K562 (cell line): ENCODE results near the gene MED15. TPM values are rescaled to one million over a fixed set of nuclear protein-coding genes. Genes with fewer than 3 reads are reported as not detected.

Experiments
- ATAC-seq: fragments of 200-7000 bp; cut with Tn5 transposase; 3 replicates; pipeline ENCODE4 v1.9.1; 2020; ENCODE audit warnings: moderate library complexity
- BruUV-seq: library from RNA; stranded (reverse); fragments of 400-500 nt; replicated peaks from 2 replicates; lab custom pipeline; 2021; lab: Mats Ljungman, UMichigan
- CTCF ChIA-PET: fragments of 300-600 bp; formaldehyde crosslinking; extraction: SDS; loops from one replicate; lab custom pipeline; 2021; ENCODE audit warnings: low intra/inter-chr PET ratio; lab: Yijun Ruan, JAX
- POLR2A ChIA-PET: fragments of 300-600, 350-650 bp; sonication (Branson Sonifier 250); formaldehyde crosslinking; extraction: SDS; loops from one replicate; lab custom pipeline; 2021; ENCODE audit warnings: antibody characterized with exemption, inconsistent platforms; lab: Yijun Ruan, JAX
- DNase-seq, 4 experiments: peaks; one replicate each; pipeline versions ENCODE4 v3.0.0 to v3.0.0-alpha.2; 2011 to 2018; ENCODE audit warnings: low spot score in 3 of 4, mixed read lengths in 3 of 4; ENCODE audit errors: extremely low read depth in 1 of 4
- FAIRE-seq: peaks from 2 replicates; lab custom pipeline; 2011; peaks lifted over from hg19 to GRCh38; lab: Jason Lieb, UNC
- H2AFZ ChIP-seq: 2 replicates; pipeline ENCODE4 v1.6.0; 2011; ENCODE audit warnings: low read depth, low read length, control low read depth, inconsistent platforms
- H3K27ac ChIP-seq: fragments of 200-600 bp; 3 replicates; pipeline ENCODE4 v1.8.0; 2011; ENCODE audit warnings: low read depth, mild to moderate bottlenecking, control low read depth, inconsistent platforms, low read length, moderate library complexity, mixed read lengths; ENCODE audit errors: extremely low read depth
- H3K27me3 ChIP-seq, 2 experiments: fragments of 300-600 bp in 1 of 2; 2 replicates in 1 of 2; 3 replicates in 1 of 2; pipeline versions ENCODE4 v1.6.0 to v1.8.0; 2011; ENCODE audit warnings: inconsistent platforms in 2 of 2, low read length in 2 of 2, mild to moderate bottlenecking in 1 of 2, mixed read lengths in 1 of 2, moderate library complexity in 1 of 2; ENCODE audit not compliant: control insufficient read depth in 2 of 2, insufficient read depth in 2 of 2
- H3K36me3 ChIP-seq: fragments of 300-600 bp; 3 replicates; pipeline ENCODE4 v1.8.0; 2011; ENCODE audit warnings: mild to moderate bottlenecking, low read length, inconsistent platforms; ENCODE audit not compliant: control insufficient read depth, insufficient read depth
- H3K4me1 ChIP-seq, 2 experiments: fragments of 200-600 bp in 1 of 2; replicated peaks in 1 of 2; 2 replicates in 1 of 2; 3 replicates in 1 of 2; pipeline versions ENCODE4 v1.5.1 to v1.8.0; 2011; ENCODE audit warnings: inconsistent platforms in 2 of 2, low read length in 2 of 2, mild to moderate bottlenecking in 1 of 2, mixed read lengths in 1 of 2, moderate library complexity in 1 of 2; ENCODE audit not compliant: control insufficient read depth in 2 of 2, insufficient read depth in 2 of 2
- H3K4me2 ChIP-seq: 2 replicates; pipeline ENCODE4 v1.6.1; 2011; ENCODE audit warnings: low read length, control low read depth, inconsistent platforms, mixed read lengths; ENCODE audit not compliant: insufficient read depth
- H3K4me3 ChIP-seq: fragments of 200-600 bp; sonication (generic), shearing (Covaris generic); 2 replicates; pipeline ENCODE4 v1.5.1; 2016; ENCODE audit warnings: control low read depth, inconsistent platforms
- H3K79me2 ChIP-seq: fragments of 200-600 bp; 3 replicates; pipeline ENCODE4 v1.8.0; 2011; ENCODE audit warnings: low read length, inconsistent platforms; ENCODE audit not compliant: control insufficient read depth, insufficient read depth
- H3K9ac ChIP-seq, 2 experiments: 2 replicates each; pipeline versions ENCODE4 v1.6.0 to v1.6.1; 2011; ENCODE audit warnings: low read depth in 2 of 2, low read length in 2 of 2, control low read depth in 1 of 2, inconsistent platforms in 1 of 2, mild to moderate bottlenecking in 1 of 2, mixed read lengths in 1 of 2; ENCODE audit not compliant: insufficient read depth in 1 of 2
- H3K9me1 ChIP-seq: one replicate; pipeline ENCODE4 v1.6.0; 2011; ENCODE audit warnings: inconsistent platforms, mild to moderate bottlenecking, low read length, moderate library complexity; ENCODE audit not compliant: control insufficient read depth, insufficient read depth
- H3K9me3 ChIP-seq: replicated peaks from 2 replicates; pipeline ENCODE4 v1.5.1; 2011; ENCODE audit warnings: low read depth, low read length, inconsistent platforms; ENCODE audit not compliant: control insufficient read depth, insufficient read depth
- H4K20me1 ChIP-seq: replicated peaks from 2 replicates; pipeline ENCODE4 v1.6.1; 2011; ENCODE audit warnings: low read length, inconsistent platforms, mixed read lengths; ENCODE audit not compliant: control insufficient read depth, insufficient read depth
- CBX2 ChIP-seq: fragments of 200-600 bp; sonication (generic); IDR thresholded peaks from one replicate; pipeline ENCODE4 v1.6.1; 2012; ENCODE audit warnings: mild to moderate bottlenecking, low read length, inconsistent platforms; ENCODE audit not compliant: insufficient read depth, poor library complexity, severe bottlenecking
- CHD4 ChIP-seq: fragments of 200-600 bp; sonication (generic); IDR thresholded peaks from 3 replicates; pipeline ENCODE4 v1.6.1; 2012; ENCODE audit warnings: low read depth, mild to moderate bottlenecking, mixed read lengths, low read length, inconsistent platforms; ENCODE audit not compliant: insufficient read depth, insufficient replicate concordance, poor library complexity, severe bottlenecking
- CLOCK ChIP-seq: fragments of 250-450 bp; sonication (Bioruptor Pico); IDR thresholded peaks from 2 replicates; pipeline ENCODE4 v1.4.0; 2020; ENCODE audit warnings: mild to moderate bottlenecking, moderate library complexity, borderline replicate concordance
- E2F4 ChIP-seq: sonication (generic); formaldehyde crosslinking; IDR thresholded peaks from 2 replicates; pipeline ENCODE4 v1.8.0; 2022; ENCODE audit warnings: mild to moderate bottlenecking, low read depth, missing genetic modification reagents
- HDAC2 ChIP-seq: fragments of 450-650 bp; IDR thresholded peaks from 2 replicates; pipeline ENCODE4 v1.6.1; 2016; ENCODE audit warnings: mild to moderate bottlenecking
- POLR2AphosphoS5 ChIP-seq: IDR thresholded peaks from 2 replicates; pipeline ENCODE4 v1.6.1; 2011; ENCODE audit warnings: mild to moderate bottlenecking, low read depth, low read length, moderate library complexity; ENCODE audit not compliant: control insufficient read depth, insufficient read depth
- POLR2G ChIP-seq: fragments of 200-400 bp; formaldehyde crosslinking; IDR thresholded peaks from 2 replicates; pipeline ENCODE4 v1.6.1; 2017; ENCODE audit warnings: low read depth, mild to moderate bottlenecking, antibody characterized with exemption, low read length, moderate library complexity
- RAD21 ChIP-seq, 2 experiments: fragments of 250-450 bp in 1 of 2; fragments of 450-650 bp in 1 of 2; sonication (Bioruptor Pico) in 1 of 2; formaldehyde crosslinking in 1 of 2; IDR thresholded peaks in 1 of 2; conservative IDR thresholded peaks in 1 of 2; 2 replicates each; pipeline versions ENCODE4 v1.4.0 to v1.8.0; 2020 to 2022; ENCODE audit warnings: mild to moderate bottlenecking in 2 of 2, moderate library complexity in 1 of 2
- RFX1 ChIP-seq: fragments of 450-650 bp; IDR thresholded peaks from 2 replicates; pipeline ENCODE4 v1.6.1; 2016; ENCODE audit warnings: mild to moderate bottlenecking, moderate library complexity
- RUNX1 ChIP-seq: sonication (generic); IDR thresholded peaks from 2 replicates; pipeline ENCODE4 v1.6.1; 2016; ENCODE audit warnings: antibody characterized with exemption, low read depth
- STAT5A ChIP-seq: IDR thresholded peaks from 2 replicates; pipeline ENCODE4 v1.6.1; 2012; ENCODE audit warnings: low read length, inconsistent platforms, borderline replicate concordance
- TSC22D4 ChIP-seq: fragments of 450-650 bp; IDR thresholded peaks from 2 replicates; pipeline ENCODE4 v1.6.1; 2016; ENCODE audit warnings: missing genetic modification characterization, missing biosample characterization, control low read depth
- ZNF143 ChIP-seq: sonication (generic); formaldehyde crosslinking; IDR thresholded peaks from 2 replicates; pipeline ENCODE4 v1.9.0; 2022; ENCODE audit warnings: mild to moderate bottlenecking, missing genetic modification reagents
- ZNF589 ChIP-seq: fragments of 200-800 bp; sonication (Bioruptor generic); IDR thresholded peaks from 2 replicates; pipeline ENCODE4 v1.6.1; 2016; ENCODE audit warnings: low read depth, missing genetic modification characterization, missing compliant biosample characterization
- ZNF717 ChIP-seq: fragments of 250-450 bp; sonication (Bioruptor Pico); IDR thresholded peaks from 2 replicates; pipeline ENCODE4 v1.5.0; 2021
- WGBS: fragments of 100-300 bp; shearing (Covaris generic); methylation state at CpG from one replicate; pipeline ENCODE4 v1.1.6; 2016; ENCODE audit warnings: low coverage, mixed read lengths; ENCODE audit not compliant: insufficient coverage; ENCODE audit errors: missing lambda C conversion rate; 5-methylcytosine and 5-hydroxymethylcytosine counted together
- in situ Hi-C: fragments of 300-500 bp; cut with MboI; formaldehyde crosslinking; loops from 4 replicates; pipeline ENCODE4 v1.15.0; 2018; ENCODE audit warnings: inconsistent platforms, mixed read lengths
- intact Hi-C: fragments of 100-400 bp; cut with micrococcal nuclease; formaldehyde crosslinking; loops from 2 replicates; pipeline ENCODE4 v1.14.2; 2022
- polyA plus RNA-seq, 8 experiments: library from polyadenylated mRNA; depleted of rRNA in 4 of 8; stranded (reverse) in 5 of 8; unstranded in 3 of 8; fragments of >200 nt; fragmentation: Nextera tagmentation in 2 of 8; fragmentation: Illumina TruSeq in 1 of 8; extraction: Ambion mirVana in 2 of 8; extraction: Trizol in 1 of 8; gene quantifications; 2 replicates each; pipeline versions ENCODE4 v1.2.1 to v1.2.3, GENCODE V29; 2011 to 2014; ENCODE audit warnings: inconsistent platforms in 1 of 8, missing spikeins in 1 of 8
- total RNA-seq, 7 experiments: library from RNA; depleted of rRNA in 6 of 7; stranded (reverse); fragments of >200 nt in 6 of 7; fragmentation: Illumina TruSeq in 2 of 7; extraction: Trizol in 2 of 7; gene quantifications; 2 replicates each; pipeline versions ENCODE4 v1.2.1 to v1.2.3, GENCODE V29; 2011 to 2021; ENCODE audit warnings: low replicate concordance in 1 of 7

Gene MED15
- total and polyA plus RNA-seq, 9 of the 15 experiments (the other 6 are each of a cell fraction or from before 2014, with no cell fraction given), result 4.0 to 271 (median 60.1) TPM

GRCh38 chr22:20567993-20568417 lies 60.6 kb downstream of the MED15 start (continued):
- TF ChIP-seq POLR2AphosphoS5 (0 out of 2 replicates have a peak, but pooled peaks have one; percentile 18), TSC22D4 (no peak), RUNX1 (0 out of 2 replicates have a peak, but pooled peaks have one; percentile 43), ZNF717 (CRISPR knock-in tag) (no peak), RAD21 (CRISPR knock-in tag; conservative IDR thresholded peaks at IDR 0.05 in 1 of 2, IDR thresholded peaks at IDR 0.05 in 1 of 2) (peak in 1 of 2 experiments; percentile 63; a peak in 2 of 4 replicates), RFX1 (no peak), ZNF143 (CRISPR knock-in tag) (peak; percentile 58), STAT5A (no peak)

GRCh38 chr22:20568502-20569058 lies 61.2 kb downstream of the MED15 start:
- Histone ChIP-seq H3K9me3 (no peaks in the 10 kb centered on the region), H3K27ac (no peak overlapping the region), H3K4me3 (no peak overlapping the region), H2AFZ (no peak overlapping the region), H3K4me1 (peaks cover 2 to 11% of the 10 kb centered on the region in 2 experiments; a peak in 3 of 5 replicates), H3K9me1 (peaks cover 16% of the 10 kb centered on the region), H3K36me3 (peaks cover 92% of the 10 kb centered on the region), H4K20me1 (peaks cover 40% of the 10 kb centered on the region), H3K4me2 (no peak overlapping the region), H3K27me3 (no peaks in the 10 kb centered on the region), H3K79me2 (no peaks in the 10 kb centered on the region), H3K9ac (peak overlapping the region in 1 of 2 experiments; percentile 57; a peak in 1 of 4 replicates)
- intact Hi-C loops (no loop called here), in situ Hi-C loops (no loop called here)
- no peak for ATAC-seq
- DNase-seq, result no peak
- ChIA-PET POLR2A (interaction anchor here (0.6 to 68.9 kb wide), 14 partner anchors 10 to 1194 kb away, joined by 3 to 1693 read pairs (median 4); partner anchors contain the start of gene MED15), CTCF (interaction anchor here (0.5 to 2.3 kb wide), 4 partner anchors 9 to 150 kb away, joined by 4 to 15 read pairs (median 5); no protein-coding TSS in a partner anchor)
- FAIRE-seq, result no peak
- 94% methylated on average over 9 of the region's 9 CpGs for WGBS
- BruUV-seq, result no TSS peak
- TF ChIP-seq HDAC2 (no peak), CLOCK (CRISPR knock-in tag) (no peak), CBX2 (no peak), ZNF589 (CRISPR knock-in tag) (no peak), POLR2G (peak; percentile 53), E2F4 (CRISPR knock-in tag) (0 out of 2 replicates have a peak, but pooled peaks have one; percentile 5), CHD4 (no peak)
